ENCODE data around the gene AMN.

AMN gene

GRCh38 chr14:102918438-102918837 is 4.0 kb upstream of the AMN start:
- H3K79me2 ChIP-seq (ENCODE audit: low read length) = no peaks in the 10 kb centered on the region
- TF ChIP-seq EZH2phosphoT487 (IDR thresholded peaks at IDR 0.05; ENCODE audit: low read length) (no peak), CTCF (IDR thresholded peaks at IDR 0.05; ENCODE audit: low read length) (no peak), EZH2 (optimal IDR thresholded peaks at IDR 0.05; ENCODE audit: low read depth, low read length) (no peak)
- H3F3A ChIP-seq (ENCODE audit: insufficient read depth, low read length) = no peaks in the 10 kb centered on the region
- no peaks in the 10 kb centered on the region; the same call in 1 of the 2 replicates for H3K27me3 ChIP-seq (replicated peaks; ENCODE audit: insufficient read depth, low read length)
- H3K27ac ChIP-seq (ENCODE audit: low read length) = no peak overlapping the region
- H2AFZ ChIP-seq (ENCODE audit: low read length) = no peak overlapping the region
- H3K9me2 ChIP-seq (replicated peaks; ENCODE audit: insufficient read depth, low read length) = no peaks in the 10 kb centered on the region
- no peaks in the 10 kb centered on the region for H3K4me1 ChIP-seq (ENCODE audit: low read length)
- no peak for DNase-seq
- no peak overlapping the region for H3K4me2 ChIP-seq (ENCODE audit: low read depth, low read length)
- H3K9me3 ChIP-seq (replicated peaks; ENCODE audit: insufficient read depth, low read length) = no peaks in the 10 kb centered on the region
- H3K4me3 ChIP-seq (ENCODE audit: low read length) = no peak overlapping the region
- no peak overlapping the region for H3K9ac ChIP-seq (ENCODE audit: low read length)
- no peaks in the 10 kb centered on the region for H3K36me3 ChIP-seq (replicated peaks; ENCODE audit: insufficient read depth, low read length)
- H4K20me1 ChIP-seq (ENCODE audit: insufficient read depth, low read length) = no peaks in the 10 kb centered on the region

- Histone ChIP-seq H3K79me2 (ENCODE audit: low read length) (no peaks in the 10 kb centered on the region), H3K27me3 (replicated peaks; ENCODE audit: insufficient read depth, low read length) (no peaks in the 10 kb centered on the region; the same call in 1 of the 2 replicates), H2AFZ (ENCODE audit: low read length) (no peak overlapping the region), H3K4me1 (ENCODE audit: low read length) (no peaks in the 10 kb centered on the region), H3K9ac (ENCODE audit: low read length) (no peak overlapping the region), H3K9me3 (replicated peaks; ENCODE audit: insufficient read depth, low read length) (no peaks in the 10 kb centered on the region), H3K27ac (ENCODE audit: low read length) (no peak overlapping the region), H4K20me1 (ENCODE audit: insufficient read depth, low read length) (no peaks in the 10 kb centered on the region), H3K36me3 (replicated peaks; ENCODE audit: insufficient read depth, low read length) (no peaks in the 10 kb centered on the region), H3K4me3 (ENCODE audit: low read length) (no peak overlapping the region), H3F3A (ENCODE audit: insufficient read depth, low read length) (no peaks in the 10 kb centered on the region), H3K9me2 (replicated peaks; ENCODE audit: insufficient read depth, low read length) (no peaks in the 10 kb centered on the region), H3K4me2 (ENCODE audit: low read depth, low read length) (no peak overlapping the region)
- TF ChIP-seq CTCF (IDR thresholded peaks at IDR 0.05; ENCODE audit: low read length) (no peak), EZH2phosphoT487 (IDR thresholded peaks at IDR 0.05; ENCODE audit: low read length) (no peak), EZH2 (optimal IDR thresholded peaks at IDR 0.05; ENCODE audit: low read depth, low read length) (no peak)
- no peak for DNase-seq
These were observed 2.0 kb upstream of the AMN start for GRCh38 chr14:102920273-102920997.

- H3K79me2 ChIP-seq (ENCODE audit: low read length) = no peaks in the 10 kb centered on the region
- H3K27me3 ChIP-seq (replicated peaks; ENCODE audit: insufficient read depth, low read length) = no peaks in the 10 kb centered on the region; the same call in 1 of the 2 replicates
- H3F3A ChIP-seq (ENCODE audit: insufficient read depth, low read length) = no peaks in the 10 kb centered on the region
- H3K4me3 ChIP-seq (ENCODE audit: low read length) = no peak overlapping the region
- DNase-seq = no peak
- no peak overlapping the region for H2AFZ ChIP-seq (ENCODE audit: low read length)
- H3K4me2 ChIP-seq (ENCODE audit: low read depth, low read length) = no peak overlapping the region
- H4K20me1 ChIP-seq (ENCODE audit: insufficient read depth, low read length) = no peaks in the 10 kb centered on the region
- no peaks in the 10 kb centered on the region for H3K9me2 ChIP-seq (replicated peaks; ENCODE audit: insufficient read depth, low read length)
- no peak overlapping the region for H3K27ac ChIP-seq (ENCODE audit: low read length)
- no peaks in the 10 kb centered on the region for H3K36me3 ChIP-seq (replicated peaks; ENCODE audit: insufficient read depth, low read length)
- TF ChIP-seq CTCF (IDR thresholded peaks at IDR 0.05; ENCODE audit: low read length) = no peak
- no peak for TF ChIP-seq EZH2phosphoT487 (IDR thresholded peaks at IDR 0.05; ENCODE audit: low read length)
- no peak for TF ChIP-seq EZH2 (optimal IDR thresholded peaks at IDR 0.05; ENCODE audit: low read depth, low read length)
- no peak overlapping the region for H3K9ac ChIP-seq (ENCODE audit: low read length)
- H3K9me3 ChIP-seq (replicated peaks; ENCODE audit: insufficient read depth, low read length) = no peaks in the 10 kb centered on the region
- no peaks in the 10 kb centered on the region for H3K4me1 ChIP-seq (ENCODE audit: low read length)
These were observed 1.5 kb upstream of the AMN start for GRCh38 chr14:102920998-102921304.

Data from MM.1S (cell line).